ENCODE data around the gene PHETA2. TPM values are rescaled to one million over a fixed set of nuclear protein-coding genes. Genes with fewer than 3 reads are reported as not detected.

PHETA2 gene
- total RNA-seq, 1 experiment from 2014 or later: 0.22 TPM

DNA sequence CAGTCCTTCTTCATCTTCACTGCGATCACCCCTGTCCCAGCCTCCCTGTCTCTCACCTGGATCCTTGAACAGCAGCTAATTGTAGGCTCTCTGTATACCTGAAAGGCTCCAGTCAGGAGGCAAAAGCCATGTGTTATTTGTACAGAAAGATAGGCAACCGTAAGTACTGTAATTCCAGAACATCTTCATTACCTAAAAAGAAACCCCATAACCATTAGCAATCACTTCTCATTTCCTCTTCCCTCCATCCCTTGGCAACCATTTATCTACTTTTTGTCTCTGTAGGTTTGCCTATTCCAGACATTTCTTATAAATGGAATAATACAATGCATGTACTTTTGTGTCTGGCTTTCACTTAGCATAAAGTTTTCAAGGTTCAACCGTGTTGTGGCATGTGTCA lies 21.3 kb upstream of the PHETA2 start:
- ATAC-seq: no peak
- TF ChIP-seq, protein P1, sequence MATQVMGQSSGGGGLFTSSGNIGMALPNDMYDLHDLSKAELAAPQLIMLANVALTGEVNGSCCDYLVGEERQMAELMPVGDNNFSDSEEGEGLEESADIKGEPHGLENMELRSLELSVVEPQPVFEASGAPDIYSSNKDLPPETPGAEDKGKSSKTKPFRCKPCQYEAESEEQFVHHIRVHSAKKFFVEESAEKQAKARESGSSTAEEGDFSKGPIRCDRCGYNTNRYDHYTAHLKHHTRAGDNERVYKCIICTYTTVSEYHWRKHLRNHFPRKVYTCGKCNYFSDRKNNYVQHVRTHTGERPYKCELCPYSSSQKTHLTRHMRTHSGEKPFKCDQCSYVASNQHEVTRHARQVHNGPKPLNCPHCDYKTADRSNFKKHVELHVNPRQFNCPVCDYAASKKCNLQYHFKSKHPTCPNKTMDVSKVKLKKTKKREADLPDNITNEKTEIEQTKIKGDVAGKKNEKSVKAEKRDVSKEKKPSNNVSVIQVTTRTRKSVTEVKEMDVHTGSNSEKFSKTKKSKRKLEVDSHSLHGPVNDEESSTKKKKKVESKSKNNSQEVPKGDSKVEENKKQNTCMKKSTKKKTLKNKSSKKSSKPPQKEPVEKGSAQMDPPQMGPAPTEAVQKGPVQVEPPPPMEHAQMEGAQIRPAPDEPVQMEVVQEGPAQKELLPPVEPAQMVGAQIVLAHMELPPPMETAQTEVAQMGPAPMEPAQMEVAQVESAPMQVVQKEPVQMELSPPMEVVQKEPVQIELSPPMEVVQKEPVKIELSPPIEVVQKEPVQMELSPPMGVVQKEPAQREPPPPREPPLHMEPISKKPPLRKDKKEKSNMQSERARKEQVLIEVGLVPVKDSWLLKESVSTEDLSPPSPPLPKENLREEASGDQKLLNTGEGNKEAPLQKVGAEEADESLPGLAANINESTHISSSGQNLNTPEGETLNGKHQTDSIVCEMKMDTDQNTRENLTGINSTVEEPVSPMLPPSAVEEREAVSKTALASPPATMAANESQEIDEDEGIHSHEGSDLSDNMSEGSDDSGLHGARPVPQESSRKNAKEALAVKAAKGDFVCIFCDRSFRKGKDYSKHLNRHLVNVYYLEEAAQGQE (IDR thresholded peaks at IDR 0.05; ENCODE audit: low read depth): no peak
- TF ChIP-seq JUND (IDR thresholded peaks at IDR 0.05): no peak
- no peak for TF ChIP-seq POLR2AphosphoS5 (IDR thresholded peaks at IDR 0.05; ENCODE audit: low read depth, low read length)
- intact Hi-C loops (cut with micrococcal nuclease): no loop called here
- RAD21 ChIA-PET (ENCODE audit: low non-redundant PET in 1 of 2, low total read pairs in 2 of 2, uncharacterized antibody in 2 of 2, unreplicated experiment in 2 of 2): no interaction called here
- Histone ChIP-seq H3K36me3 (ENCODE audit: control insufficient read depth in 1 of 2, insufficient read depth in 2 of 2, low read length in 2 of 2) (no peaks in the 10 kb centered on the region), H4K20me1 (ENCODE audit: insufficient read depth) (no peaks in the 10 kb centered on the region), H3K4me1 (ENCODE audit: control insufficient read depth in 1 of 2, insufficient read depth in 2 of 2, low read length in 2 of 2) (no peaks in the 10 kb centered on the region), H2AFZ (ENCODE audit: low read depth, low read length, poor library complexity, severe bottlenecking) (no peak overlapping the region), H3K9ac (ENCODE audit: low read length) (no peak overlapping the region), H3K9me3 (ENCODE audit: control insufficient read depth in 1 of 2, insufficient read depth in 1 of 2, low read depth in 1 of 2, low read length in 2 of 2) (peaks cover 7 to 13% of the 10 kb centered on the region in 2 experiments; a peak in 2 of 4 replicates), H3K27me3 (ENCODE audit: insufficient read depth, low read length) (no peaks in the 10 kb centered on the region), H3K4me3 (replicated peaks in 1 of 2; ENCODE audit: low read depth in 1 of 2, low read length in 2 of 2) (no peak overlapping the region), H3K27ac (ENCODE audit: low read depth, low read length) (no peak overlapping the region), H3K79me2 (ENCODE audit: insufficient read depth, low read length) (no peaks in the 10 kb centered on the region), H3K9me2 (ENCODE audit: insufficient read depth) (no peaks in the 10 kb centered on the region), H3K4me2 (ENCODE audit: low read length) (no peak overlapping the region)
- CTCF ChIA-PET: no interaction called here
- BruUV-seq (replicated peaks): no TSS peak
- no peak for DNase-seq (ENCODE audit: low read depth, low spot score)
- POLR2A ChIA-PET: no interaction called here

DNA sequence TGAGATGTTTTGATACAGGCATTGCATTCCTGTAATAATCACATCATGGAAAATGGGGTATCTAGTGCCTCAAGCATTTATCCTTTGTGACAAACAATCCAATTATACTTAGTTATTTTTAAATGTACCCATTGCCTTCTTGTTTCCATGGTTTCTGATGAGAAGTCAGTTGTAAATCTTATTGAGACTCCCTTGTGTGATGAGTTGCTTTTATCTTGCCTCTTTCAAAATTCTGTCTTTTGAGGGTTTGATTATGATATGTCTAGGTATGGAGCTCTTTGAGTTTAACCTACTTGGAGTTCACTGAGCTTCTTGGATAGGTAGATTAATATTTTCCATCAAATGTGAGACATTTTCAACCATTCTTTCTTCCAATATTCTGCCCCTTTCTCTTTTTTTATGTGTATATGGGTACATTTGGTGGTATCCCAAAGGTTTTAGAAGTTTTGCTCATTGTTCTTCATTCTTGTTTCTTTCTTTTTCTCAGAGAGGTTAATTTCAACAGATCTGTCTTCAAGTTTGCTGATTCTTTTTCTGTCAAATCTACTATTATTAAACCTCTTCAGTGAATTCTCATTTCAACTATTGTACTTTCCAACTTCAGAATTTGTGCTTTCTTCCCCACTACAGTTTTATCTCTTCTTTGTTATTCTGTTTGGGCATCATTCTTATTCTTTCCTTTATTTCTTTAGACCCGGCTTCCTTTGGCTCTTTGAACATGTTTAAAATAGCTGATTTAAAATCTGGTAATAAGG lies 17.1 kb upstream of the PHETA2 start:
- Histone ChIP-seq H3K79me2 (ENCODE audit: insufficient read depth, low read length) (no peaks in the 10 kb centered on the region), H3K4me2 (ENCODE audit: low read length) (no peak overlapping the region), H3K27ac (ENCODE audit: low read depth, low read length) (no peak overlapping the region), H3K9me3 (ENCODE audit: control insufficient read depth in 1 of 2, insufficient read depth in 1 of 2, low read depth in 1 of 2, low read length in 2 of 2) (peaks cover 7 to 24% of the 10 kb centered on the region in 2 experiments; a peak in 2 of 4 replicates), H2AFZ (ENCODE audit: low read depth, low read length, poor library complexity, severe bottlenecking) (no peak overlapping the region), H3K36me3 (ENCODE audit: control insufficient read depth in 1 of 2, insufficient read depth in 2 of 2, low read length in 2 of 2) (peaks cover 0 to 20% of the 10 kb centered on the region in 2 experiments; a peak in 3 of 4 replicates), H3K27me3 (ENCODE audit: insufficient read depth, low read length) (no peaks in the 10 kb centered on the region), H4K20me1 (ENCODE audit: insufficient read depth) (no peaks in the 10 kb centered on the region), H3K9ac (ENCODE audit: low read length) (no peak overlapping the region), H3K4me1 (ENCODE audit: control insufficient read depth in 1 of 2, insufficient read depth in 2 of 2, low read length in 2 of 2) (no peaks in the 10 kb centered on the region), H3K4me3 (replicated peaks in 1 of 2; ENCODE audit: low read depth in 1 of 2, low read length in 2 of 2) (no peak overlapping the region), H3K9me2 (ENCODE audit: insufficient read depth) (no peaks in the 10 kb centered on the region)
- POLR2A ChIA-PET: no interaction called here
- TF ChIP-seq, protein P1 (IDR thresholded peaks at IDR 0.05; ENCODE audit: low read depth): no peak
- TF ChIP-seq CBX3 (IDR thresholded peaks at IDR 0.05; ENCODE audit: low read depth): 0 out of 2 replicates have a peak, but pooled peaks have one; percentile 44
- DNase-seq (ENCODE audit: low read depth, low spot score) (no peak), ATAC-seq (no peak)
- intact Hi-C loops (cut with micrococcal nuclease): no loop called here
- BruUV-seq (replicated peaks): no TSS peak
- RAD21 ChIA-PET (ENCODE audit: low non-redundant PET in 1 of 2, low total read pairs in 2 of 2, uncharacterized antibody in 2 of 2, unreplicated experiment in 2 of 2): no interaction called here
- CTCF ChIA-PET: no interaction called here
